Breast epithelium (tissue), 4 donors: ENCODE measurements around the gene ADGRV1. TPM values are rescaled to one million over a fixed set of nuclear protein-coding genes. Genes with fewer than 3 reads are reported as not detected.

ENCODE experiments used
- DNase-seq, 2 donors: peaks; one replicate each; pipeline ENCODE4 v3.0.0-alpha.2; 2019; ENCODE audit warnings: low spot score in 2 of 2
- H3K27ac ChIP-seq, 2 donors: fragments of 200-600 bp; sonication (generic) in 1 of 2; one replicate each; pipeline ENCODE4 v1.5.1; 2016 to 2019; ENCODE audit warnings: mild to moderate bottlenecking in 1 of 2
- H3K27me3 ChIP-seq, 2 donors: fragments of 200-600 bp; sonication (generic) in 1 of 2; one replicate each; pipeline versions ENCODE4 v1.5.1 to v1.6.0; 2017 to 2019; ENCODE audit warnings: control low read depth in 1 of 2, mild to moderate bottlenecking in 1 of 2
- H3K36me3 ChIP-seq: fragments of 200-600 bp; one replicate; pipeline ENCODE4 v1.5.1; 2019
- H3K4me1 ChIP-seq, 2 donors: fragments of 200-600 bp; sonication (generic); one replicate each; pipeline ENCODE4 v1.5.1; 2016 to 2019; ENCODE audit warnings: control low read depth in 1 of 2
- H3K4me3 ChIP-seq, 3 donors: fragments of 200-600 bp; sonication (generic); 1 replicate in 2 of 3; 2 replicates in 1 of 3; pipeline ENCODE4 v1.5.1; 2016 to 2019; ENCODE audit warnings: mild to moderate bottlenecking in 3 of 3, moderate library complexity in 2 of 3
- H3K9me3 ChIP-seq, 2 donors: fragments of 200-600 bp; sonication (generic) in 1 of 2; one replicate each; pipeline ENCODE4 v1.5.1; 2016 to 2019; ENCODE audit warnings: control low read depth in 1 of 2
- POLR2A ChIP-seq: fragments of 450-650 bp; IDR thresholded peaks from one replicate; pipeline ENCODE4 v1.6.1; 2016; ENCODE audit warnings: antibody characterized with exemption, mild to moderate bottlenecking, moderate library complexity
- POLR2AphosphoS5 ChIP-seq, 3 donors: sonication (generic); formaldehyde crosslinking; IDR thresholded peaks; one replicate each; pipeline ENCODE4 v1.6.1; 2017; ENCODE audit warnings: antibody characterized with exemption in 3 of 3
- intact Hi-C: fragments of 100-400 bp; cut with DNase I; formaldehyde crosslinking; loops from one replicate; pipeline ENCODE4 v1.15.1; 2023; ENCODE audit warnings: low total_unique reads
- total RNA-seq, 3 donors: library from RNA; depleted of rRNA; stranded (reverse); fragments of >200 nt; gene quantifications; one replicate each; pipeline ENCODE4 v1.1.0, GENCODE V29; 2016
- TF ChIP-seq, protein P1 (sequence below), 3 donors: fragments of 450-650 bp; IDR thresholded peaks; one replicate each; pipeline ENCODE4 v1.5.1; 2016 to 2017; ENCODE audit warnings: antibody characterized with exemption in 3 of 3, mild to moderate bottlenecking in 3 of 3, moderate library complexity in 3 of 3

The ADGRV1 gene
- total RNA-seq, 3 donors from 2014 or later, result 0.32 to 85.2 (median 55.3) TPM

- Histone ChIP-seq H3K9me3 (no peaks in the 10 kb centered on the region), H3K4me1 (no peaks in the 10 kb centered on the region), H3K4me3 (no peak overlapping the region), H3K27me3 (no peaks in the 10 kb centered on the region), H3K27ac (no peak overlapping the region), H3K36me3 (no peaks in the 10 kb centered on the region)
- DNase-seq, result no peak
- intact Hi-C loops, result no loop called here
- no peak for TF ChIP-seq POLR2A
- no peak for TF ChIP-seq POLR2AphosphoS5 (IDR thresholded peaks at IDR 0.05)
- TF ChIP-seq, protein P1, sequence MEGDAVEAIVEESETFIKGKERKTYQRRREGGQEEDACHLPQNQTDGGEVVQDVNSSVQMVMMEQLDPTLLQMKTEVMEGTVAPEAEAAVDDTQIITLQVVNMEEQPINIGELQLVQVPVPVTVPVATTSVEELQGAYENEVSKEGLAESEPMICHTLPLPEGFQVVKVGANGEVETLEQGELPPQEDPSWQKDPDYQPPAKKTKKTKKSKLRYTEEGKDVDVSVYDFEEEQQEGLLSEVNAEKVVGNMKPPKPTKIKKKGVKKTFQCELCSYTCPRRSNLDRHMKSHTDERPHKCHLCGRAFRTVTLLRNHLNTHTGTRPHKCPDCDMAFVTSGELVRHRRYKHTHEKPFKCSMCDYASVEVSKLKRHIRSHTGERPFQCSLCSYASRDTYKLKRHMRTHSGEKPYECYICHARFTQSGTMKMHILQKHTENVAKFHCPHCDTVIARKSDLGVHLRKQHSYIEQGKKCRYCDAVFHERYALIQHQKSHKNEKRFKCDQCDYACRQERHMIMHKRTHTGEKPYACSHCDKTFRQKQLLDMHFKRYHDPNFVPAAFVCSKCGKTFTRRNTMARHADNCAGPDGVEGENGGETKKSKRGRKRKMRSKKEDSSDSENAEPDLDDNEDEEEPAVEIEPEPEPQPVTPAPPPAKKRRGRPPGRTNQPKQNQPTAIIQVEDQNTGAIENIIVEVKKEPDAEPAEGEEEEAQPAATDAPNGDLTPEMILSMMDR (IDR thresholded peaks at IDR 0.05), result no peak
Observed at GRCh38 chr5:91154338-91154737, 595.7 kb downstream of the ADGRV1 start.

- H3K27me3 ChIP-seq, result no peaks in the 10 kb centered on the region
- no peak overlapping the region for H3K4me3 ChIP-seq
- no peaks in the 10 kb centered on the region for H3K36me3 ChIP-seq
- H3K9me3 ChIP-seq, result no peaks in the 10 kb centered on the region
- intact Hi-C loops, result no loop called here
- no peak for DNase-seq
- no peak for TF ChIP-seq POLR2A
- TF ChIP-seq, protein P1 (IDR thresholded peaks at IDR 0.05), result no peak
- TF ChIP-seq POLR2AphosphoS5 (IDR thresholded peaks at IDR 0.05), result no peak
- H3K27ac ChIP-seq, result no peak overlapping the region
- H3K4me1 ChIP-seq, result no peaks in the 10 kb centered on the region
Observed at GRCh38 chr5:91155274-91155673, 596.7 kb downstream of the ADGRV1 start.

DNA sequence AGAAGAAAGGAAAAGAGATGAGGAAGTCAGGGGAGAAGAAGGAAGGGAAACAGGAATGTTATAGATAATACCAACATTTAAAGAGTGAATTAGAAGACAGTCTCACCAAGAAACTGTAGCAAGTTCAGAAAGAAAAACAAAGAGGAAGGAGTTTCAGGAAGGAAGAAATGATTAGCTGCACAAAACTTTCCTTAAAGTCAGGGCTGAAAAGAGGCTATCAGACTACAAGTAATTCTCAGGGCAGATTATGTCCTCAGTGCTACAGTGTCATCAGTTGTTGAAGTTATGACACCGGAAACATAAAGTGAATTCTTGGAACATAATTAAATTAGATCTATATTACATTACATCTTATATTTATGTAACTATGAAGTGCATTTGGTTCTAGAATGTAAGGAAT, 597.6 kb downstream of the ADGRV1 start:
- intact Hi-C loops, result no loop called here
- no peak for DNase-seq
- Histone ChIP-seq H3K4me3 (no peak overlapping the region), H3K36me3 (no peaks in the 10 kb centered on the region), H3K27ac (no peak overlapping the region), H3K4me1 (no peaks in the 10 kb centered on the region), H3K9me3 (no peaks in the 10 kb centered on the region), H3K27me3 (no peaks in the 10 kb centered on the region)
- no peak for TF ChIP-seq POLR2A
- TF ChIP-seq, protein P1 (IDR thresholded peaks at IDR 0.05), result no peak

- Histone ChIP-seq H3K4me1 (peaks cover 9 to 14% of the 10 kb centered on the region in 2 donors), H3K36me3 (no peaks in the 10 kb centered on the region), H3K27ac (no peak overlapping the region), H3K9me3 (no peaks in the 10 kb centered on the region), H3K27me3 (no peaks in the 10 kb centered on the region), H3K4me3 (no peak overlapping the region)
- no peak for DNase-seq
- TF ChIP-seq, protein P1 (IDR thresholded peaks at IDR 0.05), result no peak
- TF ChIP-seq POLR2A (no peak), POLR2AphosphoS5 (IDR thresholded peaks at IDR 0.05) (no peak)
- intact Hi-C loops, result no loop called here
Observed at GRCh38 chr5:91158011-91158410, 599.4 kb downstream of the ADGRV1 start.

DNA sequence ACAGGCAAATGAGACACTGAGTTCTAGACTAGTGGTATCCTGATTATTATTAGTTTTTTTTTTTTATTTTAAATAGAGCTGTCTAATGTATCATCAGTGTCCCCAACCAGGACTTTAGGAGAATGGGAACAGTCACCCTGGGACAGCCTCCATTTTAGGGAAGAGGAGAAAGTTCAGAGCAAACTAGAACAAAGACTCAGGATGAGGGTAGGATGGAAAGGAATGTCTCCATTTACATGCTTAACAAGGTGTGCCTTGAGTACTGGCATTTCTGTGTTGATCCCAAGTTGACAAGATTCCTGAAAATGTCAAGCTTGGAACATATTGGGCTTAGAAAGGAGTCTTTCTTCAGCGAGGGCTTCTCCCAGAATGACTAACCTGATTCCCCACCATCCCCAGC, 601.0 kb downstream of the ADGRV1 start:
- TF ChIP-seq POLR2A (no peak), POLR2AphosphoS5 (IDR thresholded peaks at IDR 0.05) (no peak)
- TF ChIP-seq, protein P1 (IDR thresholded peaks at IDR 0.05), result no peak
- Histone ChIP-seq H3K4me3 (no peak overlapping the region), H3K36me3 (no peaks in the 10 kb centered on the region), H3K4me1 (peaks cover 9 to 14% of the 10 kb centered on the region in 2 donors), H3K27ac (peak overlapping the region; percentile 21 to 84), H3K27me3 (no peaks in the 10 kb centered on the region), H3K9me3 (no peaks in the 10 kb centered on the region)
- intact Hi-C loops, result no loop called here
- DNase-seq, result no peak
